Putamen (tissue), 1 donor: ENCODE data around the gene FAM3A.
"Not testable (repeated sequence)": the region's sequence is repeated elsewhere in the genome, so short reads cannot be mapped to it uniquely, and the experiment has no call there.

Experiments used
- DNase-seq: peaks from one replicate; pipeline ENCODE4 v3.0.0-alpha.2; 2016; ENCODE audit warnings: low spot score

Gene FAM3A

DNA sequence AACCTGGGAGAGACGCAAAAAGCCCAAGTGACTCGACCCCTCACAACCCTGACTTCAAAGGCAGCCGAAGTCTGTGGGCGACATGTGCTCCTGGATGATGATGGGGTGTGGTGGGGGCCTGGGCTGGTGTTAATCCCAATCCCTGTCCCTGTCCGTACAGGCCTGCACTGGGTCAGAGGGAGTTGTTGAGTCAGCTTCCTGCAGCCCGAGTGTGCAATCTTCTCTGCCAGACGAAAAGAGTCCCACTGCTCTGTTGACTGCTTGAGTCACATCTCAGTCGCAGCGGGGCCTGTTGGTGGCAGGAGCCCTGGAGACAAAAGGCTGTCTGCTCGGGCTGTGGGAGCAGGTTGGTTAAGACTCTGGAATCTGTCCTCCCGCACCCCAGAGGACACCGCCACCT, 10.3 kb downstream of the FAM3A start:
- no peak for DNase-seq

DNA sequence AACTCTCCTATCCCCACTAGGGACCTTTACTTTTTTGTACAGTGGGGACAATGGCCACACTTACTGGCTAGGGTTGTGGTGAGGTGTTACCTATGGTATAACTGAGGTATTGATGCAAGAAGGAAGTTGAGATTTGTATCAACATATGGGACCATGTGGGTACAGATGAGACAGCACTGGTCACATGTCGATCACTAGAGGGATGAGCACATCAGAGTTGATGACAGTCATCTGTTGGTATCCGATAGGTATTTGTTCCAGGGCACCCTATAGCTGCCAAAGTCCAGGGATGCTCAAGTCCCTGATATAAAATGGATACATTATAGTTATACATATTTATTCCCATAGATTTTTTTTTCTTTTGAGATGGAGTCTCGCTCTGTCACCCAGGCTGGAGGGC, 13.0 kb downstream of the FAM3A start:
- DNase-seq = no peak

DNA sequence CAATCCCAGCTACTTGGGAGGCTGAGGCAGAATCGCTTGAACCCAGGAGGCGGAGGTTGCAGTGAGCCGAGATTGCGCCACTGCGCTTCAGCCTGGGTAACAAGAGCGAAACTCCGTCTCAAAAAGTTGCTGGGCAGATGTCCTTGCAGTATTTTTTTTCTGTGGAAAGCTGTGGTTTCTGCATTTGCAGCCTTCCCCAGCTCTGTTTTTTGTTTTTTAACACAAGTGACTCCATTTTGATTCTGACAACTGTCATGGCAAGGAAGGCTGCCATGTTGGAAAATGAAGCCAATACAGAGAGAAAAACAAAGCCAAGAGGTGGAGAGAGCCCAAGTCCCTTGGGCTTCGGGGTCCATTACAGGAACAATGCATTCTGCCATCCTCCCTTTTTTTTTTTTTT, 13.9 kb downstream of the FAM3A start:
- DNase-seq = no peak

DNA sequence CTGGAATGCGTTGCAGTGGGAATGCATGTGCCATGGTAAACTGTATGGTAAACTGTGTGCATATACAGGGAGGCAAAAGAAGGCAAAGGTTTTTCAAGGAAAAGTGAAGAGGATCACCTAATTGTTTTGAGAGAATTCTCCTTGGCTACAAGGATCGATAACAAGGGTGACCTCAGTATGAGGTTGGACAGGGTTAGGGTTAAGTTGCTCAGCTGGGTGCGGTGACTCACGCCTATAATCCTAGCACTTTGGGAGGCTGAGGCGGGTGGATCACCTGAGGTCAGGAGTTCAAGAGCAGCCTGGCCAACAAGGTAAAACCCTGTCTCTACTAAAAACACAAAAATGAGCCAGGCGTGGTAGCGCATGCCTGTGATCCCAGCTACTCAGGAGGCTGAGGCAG, 14.6 kb downstream of the FAM3A start:
- DNase-seq = not testable (repeated sequence)

DNA sequence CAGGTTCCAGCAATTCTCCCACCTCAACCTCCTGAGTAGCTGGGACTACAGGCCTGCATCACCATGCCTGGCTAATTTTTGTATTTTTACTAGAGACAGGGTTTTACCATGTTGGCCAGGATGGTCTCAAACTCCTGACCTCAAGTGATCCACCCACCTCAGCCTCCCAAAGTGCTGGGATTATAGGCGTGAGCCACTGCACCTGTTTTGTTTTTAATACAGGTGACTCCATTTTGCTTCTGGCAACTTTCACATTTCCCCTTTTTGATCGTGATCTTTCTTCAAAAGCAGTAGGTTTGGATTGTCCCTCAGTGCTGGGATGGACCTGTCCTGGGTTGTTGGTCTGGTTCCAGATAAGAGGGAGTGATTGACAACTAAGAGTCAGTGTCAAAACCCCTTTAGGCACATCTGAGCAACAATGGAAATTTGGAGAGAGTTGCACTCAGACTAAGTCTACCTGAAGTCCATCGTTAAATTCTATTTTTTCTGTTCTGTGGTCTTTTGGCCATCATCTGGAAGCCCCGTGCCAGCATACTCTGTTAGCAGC, 19.4 kb downstream of the FAM3A start:
- DNase-seq = not testable (repeated sequence)

DNA sequence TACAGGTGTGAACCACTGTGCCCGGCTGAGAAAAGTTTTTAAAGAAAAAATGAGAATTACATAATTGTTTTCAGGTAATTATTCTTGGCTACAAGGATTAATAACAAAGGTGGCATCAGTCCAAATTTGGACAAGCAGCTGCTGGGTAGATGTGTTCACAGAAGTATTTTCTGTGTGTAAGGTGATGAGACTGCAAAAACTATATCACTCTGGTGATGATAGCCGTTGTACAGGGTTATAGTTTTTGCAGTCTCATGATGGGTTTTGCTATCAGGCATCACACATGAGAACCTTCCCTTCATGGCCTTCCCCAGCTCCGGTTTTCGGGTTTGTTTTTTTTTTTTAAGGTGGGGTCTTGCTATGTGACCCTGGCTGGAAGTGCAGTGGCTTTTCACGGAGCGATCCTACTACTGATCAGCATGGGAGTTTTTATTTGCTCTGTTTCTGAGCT, 20.5 kb downstream of the FAM3A start:
- DNase-seq = no peak

DNA sequence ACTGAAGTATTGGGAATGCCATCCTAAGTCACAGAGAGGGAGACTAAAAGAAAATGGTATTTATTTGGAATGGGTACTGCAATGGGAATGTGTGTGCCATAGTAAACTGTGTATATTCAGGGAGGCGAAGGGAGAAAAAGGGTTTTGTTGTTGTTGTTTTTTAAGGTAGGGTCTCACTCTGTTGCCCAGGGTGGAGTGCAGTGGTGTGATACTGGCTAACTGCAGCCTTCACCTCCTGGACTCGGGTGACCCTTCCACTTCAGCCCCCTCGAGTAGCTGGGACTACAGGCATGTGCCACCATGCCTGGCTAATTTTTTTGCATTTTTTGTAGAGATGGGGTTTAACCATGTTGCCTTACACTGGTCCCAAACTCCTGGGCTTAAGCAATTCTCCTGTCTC, 21.3 kb downstream of the FAM3A start:
- no peak for DNase-seq

DNA sequence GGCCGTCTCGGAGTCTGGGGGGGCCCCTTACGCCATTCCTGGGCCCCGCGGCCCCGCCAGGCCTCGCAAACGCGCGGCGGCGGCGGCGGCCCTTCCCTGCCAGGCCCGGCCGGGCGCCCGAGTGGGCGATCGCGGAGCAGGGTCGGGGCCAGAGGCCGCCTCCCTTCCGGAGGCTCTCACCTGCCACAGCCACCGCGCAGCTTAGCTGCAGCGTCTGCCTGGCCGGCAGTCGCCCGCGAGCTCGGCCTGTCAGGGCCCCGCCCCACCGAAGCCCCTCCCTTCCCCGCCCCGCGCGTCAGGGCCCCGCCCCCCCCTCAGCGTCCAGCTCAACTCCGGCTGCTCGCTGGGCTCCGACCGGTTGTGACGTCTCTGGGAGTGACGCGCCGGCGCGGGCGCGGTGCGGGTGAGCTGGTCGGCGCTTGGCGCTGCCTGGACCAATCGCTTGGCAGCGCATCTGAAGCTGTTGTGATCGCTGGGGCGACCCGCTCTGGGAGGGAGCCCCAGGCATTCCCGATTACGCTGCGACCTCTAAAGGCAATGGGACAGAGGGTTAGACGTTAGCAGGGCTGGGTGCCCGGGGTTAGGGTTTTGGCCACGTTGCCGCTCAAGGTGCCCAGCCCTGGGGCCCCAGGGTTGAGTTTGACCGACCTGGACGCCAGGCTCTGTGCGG, 25.5 kb downstream of the FAM3A start, which contains the start of gene SLC10A3:
Gene SLC10A3 (minus strand): TSS at position 216 of the 670 bp plus-strand sequence. CDS start 1,689 bp downstream, outside the sequence.
- DNase-seq = peak; percentile 95

DNA sequence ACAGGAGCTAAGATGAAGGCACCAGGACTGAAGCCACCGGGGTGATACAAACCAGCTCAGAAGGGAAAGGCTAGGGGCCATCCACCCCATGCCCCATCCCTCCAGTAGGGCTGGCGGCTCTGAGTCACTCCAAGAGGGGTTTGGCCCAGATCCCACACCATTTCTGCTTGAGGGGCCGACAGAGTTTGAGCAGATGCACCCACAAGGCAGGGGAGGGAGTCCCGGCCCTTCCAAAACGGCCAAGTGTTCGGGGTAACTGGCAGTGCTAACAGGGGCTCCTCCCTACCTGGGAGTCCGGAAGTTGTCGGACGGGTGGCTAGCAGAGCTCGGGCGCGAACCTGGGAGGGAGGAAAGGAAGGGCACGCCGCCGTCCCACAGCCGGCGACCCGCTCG, 26.0 kb downstream of the FAM3A start:
- no peak for DNase-seq

DNA sequence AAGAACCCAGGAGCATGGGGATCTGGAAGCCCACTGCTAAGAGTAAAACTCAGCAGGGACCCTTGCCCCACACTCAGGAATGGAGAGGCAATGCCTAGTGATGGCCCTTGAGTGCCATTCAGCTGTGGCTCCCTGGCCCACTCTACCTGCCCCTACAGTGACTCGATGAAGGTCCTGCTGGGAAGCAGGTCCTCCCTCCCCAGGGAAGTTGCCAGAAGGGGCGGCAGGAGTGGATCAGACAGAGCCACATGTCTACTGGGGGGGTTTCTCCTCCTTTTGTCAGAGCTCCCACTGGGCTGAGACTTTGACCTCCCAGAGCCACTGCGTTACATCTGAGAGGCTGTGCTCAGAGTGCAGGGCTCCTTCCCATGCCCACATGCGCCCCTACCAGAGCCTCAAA, 26.9 kb downstream of the FAM3A start:
- DNase-seq = no peak

DNA sequence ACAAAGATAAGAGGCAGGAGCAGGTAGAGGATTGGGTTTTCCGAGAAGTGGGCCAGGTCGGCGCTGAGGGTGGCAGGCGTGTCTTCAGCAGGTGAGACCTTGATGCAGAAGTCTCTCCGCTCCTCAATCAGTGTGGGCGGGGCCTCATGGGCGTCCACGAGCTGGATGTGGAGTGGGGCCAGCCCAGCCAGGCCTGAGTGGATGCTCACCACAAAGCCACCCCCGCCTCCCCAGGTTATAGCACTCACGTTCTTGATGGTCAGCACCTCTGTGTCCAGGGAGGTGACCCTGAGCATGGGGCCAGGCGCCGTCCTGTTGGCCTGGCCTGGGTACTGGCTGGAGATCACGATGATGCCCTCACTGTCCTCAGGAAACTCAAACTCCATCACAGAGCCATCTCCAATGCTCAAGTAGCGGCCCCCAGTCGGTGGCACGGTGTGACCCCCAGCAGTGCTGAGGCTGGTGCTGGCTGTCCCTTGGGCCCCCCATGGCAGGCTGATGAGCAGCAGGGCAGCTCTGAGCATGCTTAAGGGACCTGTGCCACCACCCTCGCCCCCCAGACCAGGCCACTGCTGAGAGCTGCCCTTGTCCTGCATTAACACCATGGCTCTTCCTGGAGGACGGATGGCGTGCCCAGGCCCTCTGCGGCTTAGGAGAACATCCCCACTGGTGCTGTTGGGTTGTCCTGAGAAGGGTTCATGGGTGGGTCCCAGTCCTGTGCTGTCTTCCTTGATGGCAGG, 27.5 kb downstream of the FAM3A start:
- DNase-seq = no peak

DNA sequence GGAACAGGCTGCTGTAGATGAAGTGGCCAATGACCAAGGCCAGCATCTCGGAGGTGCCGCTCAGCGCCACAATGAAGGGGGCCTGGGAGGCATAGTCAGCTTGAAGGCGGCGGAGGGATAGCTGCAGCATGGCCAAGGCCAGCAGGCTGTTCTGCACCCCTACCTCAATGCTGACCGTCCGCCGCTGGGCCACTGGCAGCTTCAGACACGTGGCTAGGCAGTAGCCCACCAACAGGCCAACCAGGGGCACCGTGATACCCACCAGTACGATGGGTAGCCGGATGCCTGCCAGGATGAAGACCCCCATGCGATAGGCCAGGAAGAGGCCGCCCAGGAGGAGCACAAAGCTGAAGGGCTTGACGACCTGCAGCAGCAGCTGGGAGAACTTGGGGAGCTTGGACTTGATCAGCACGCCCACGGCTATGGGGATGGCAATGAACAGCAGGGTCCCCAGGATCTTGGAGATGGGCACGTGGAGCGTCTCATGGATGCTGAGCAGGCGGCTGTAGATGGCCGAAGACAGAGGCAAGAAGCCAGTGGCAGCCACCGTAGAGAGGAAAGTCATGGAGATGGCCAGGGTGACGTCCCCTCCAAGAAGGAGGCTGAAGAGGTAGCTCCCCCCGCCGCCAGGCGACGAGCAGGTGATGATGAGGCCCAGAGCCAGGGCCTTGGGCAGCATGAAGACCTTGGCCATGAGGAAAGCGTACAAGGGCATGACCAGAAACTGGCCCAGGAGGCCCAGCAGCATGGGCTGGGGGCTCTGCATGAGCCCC, 28.3 kb downstream of the FAM3A start:
- DNase-seq = no peak

DNA sequence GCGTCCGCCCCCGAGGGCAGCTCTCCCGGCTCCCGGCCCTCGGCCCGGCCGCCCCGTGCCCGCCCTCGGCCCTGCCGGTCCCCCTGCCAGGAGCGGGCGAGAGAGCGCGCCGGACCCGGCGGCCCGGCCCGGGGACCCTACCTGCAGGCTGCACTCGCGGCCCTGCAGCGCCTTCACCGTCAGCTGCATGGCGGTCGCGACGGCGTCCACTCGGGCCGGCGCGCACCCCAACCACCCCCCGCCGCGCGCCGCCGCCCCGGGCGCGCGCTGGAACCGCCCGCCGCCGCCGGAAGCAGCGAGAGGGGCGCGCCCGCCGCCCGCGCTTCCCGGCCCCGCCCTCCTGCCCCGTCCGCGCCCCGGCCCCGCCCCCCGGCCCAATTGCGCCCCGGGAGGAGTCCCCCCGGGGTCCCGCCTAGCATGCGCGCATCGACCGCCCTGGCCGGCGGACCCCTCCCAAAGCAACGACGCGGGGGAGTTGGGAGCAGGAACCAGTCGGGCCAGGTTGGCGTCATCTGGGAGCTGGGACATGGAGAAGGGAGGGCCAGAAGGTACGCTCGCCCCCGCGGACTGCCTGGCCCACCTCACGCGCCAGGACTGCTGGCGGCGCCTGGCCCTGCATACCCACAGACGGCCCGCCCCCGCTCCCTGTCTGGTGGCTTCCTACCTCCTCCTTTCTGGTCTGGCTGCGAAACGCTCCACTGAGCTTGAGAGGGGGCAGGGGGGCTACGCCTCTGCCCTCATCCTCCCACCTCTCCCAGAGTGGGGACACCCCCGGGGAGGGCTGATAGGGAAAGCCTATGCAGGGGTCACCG, 29.4 kb downstream of the FAM3A start, which contains the start of gene UBL4A:
Gene UBL4A (minus strand): TSS at position 220 of the 812 bp plus-strand sequence. CDS start 31 bp downstream, at position 189.
- peak; percentile 44 for DNase-seq

DNA sequence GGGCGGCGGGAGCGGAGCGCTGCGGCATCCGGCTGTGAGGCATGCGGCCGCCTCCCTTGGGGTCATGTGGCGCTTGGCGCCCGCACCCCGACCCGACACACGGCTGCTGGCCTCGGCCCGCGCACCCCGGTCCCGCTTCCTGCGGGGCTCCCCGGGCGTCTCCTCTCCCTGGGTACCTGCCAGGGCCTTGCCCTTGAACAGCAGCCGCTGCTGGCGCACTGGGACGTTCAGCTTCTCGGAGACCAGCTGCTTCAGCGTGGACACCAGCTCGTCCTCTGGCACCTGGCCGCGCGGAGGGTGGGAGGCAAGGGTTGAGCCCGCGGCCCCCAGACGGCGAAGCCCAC, 30.0 kb downstream of the FAM3A start:
- DNase-seq = no peak

DNA sequence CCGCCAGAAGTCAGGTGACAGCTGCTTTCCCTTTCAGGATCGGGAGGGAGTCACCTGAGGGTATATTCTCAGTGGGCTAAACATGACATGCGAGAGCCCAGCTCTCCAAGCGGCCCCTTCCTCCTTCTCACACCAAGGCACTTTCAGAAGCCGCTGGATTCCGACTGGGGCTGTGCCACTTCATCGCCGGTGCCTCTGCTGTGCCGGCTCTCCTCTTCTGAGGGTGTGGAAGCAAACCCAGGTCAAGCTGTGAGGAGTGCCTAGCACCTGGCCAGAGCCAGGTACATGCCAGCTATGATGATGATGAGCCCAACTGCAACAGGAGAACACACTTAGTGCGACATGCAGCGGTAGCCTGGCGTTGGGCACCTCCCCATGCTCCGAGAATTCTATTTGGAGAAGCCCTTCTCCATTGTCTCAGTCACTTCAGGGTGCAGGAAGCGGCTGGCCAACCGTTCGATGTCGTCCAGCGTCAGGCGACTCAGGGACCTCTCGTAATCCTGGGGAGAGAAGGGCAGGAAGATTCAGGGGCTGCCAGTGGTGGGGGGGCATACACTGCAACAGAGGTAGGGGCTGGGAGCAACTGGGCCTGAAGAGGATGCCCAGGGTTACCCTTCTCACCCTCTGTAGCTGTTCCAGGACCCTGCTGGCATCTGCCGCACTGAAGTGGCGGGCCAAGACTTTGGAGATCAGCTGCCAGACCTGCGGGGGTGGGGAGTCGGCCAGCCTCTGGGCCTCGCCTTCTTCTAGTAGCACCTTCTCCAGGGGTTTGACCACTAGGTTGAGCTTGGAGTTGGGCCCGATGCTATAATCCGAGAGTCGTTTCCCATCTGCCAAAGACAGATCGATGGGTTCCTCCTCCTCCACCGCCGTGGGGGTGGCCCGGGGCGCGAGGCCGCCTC, 30.6 kb downstream of the FAM3A start:
- no peak for DNase-seq

DNA sequence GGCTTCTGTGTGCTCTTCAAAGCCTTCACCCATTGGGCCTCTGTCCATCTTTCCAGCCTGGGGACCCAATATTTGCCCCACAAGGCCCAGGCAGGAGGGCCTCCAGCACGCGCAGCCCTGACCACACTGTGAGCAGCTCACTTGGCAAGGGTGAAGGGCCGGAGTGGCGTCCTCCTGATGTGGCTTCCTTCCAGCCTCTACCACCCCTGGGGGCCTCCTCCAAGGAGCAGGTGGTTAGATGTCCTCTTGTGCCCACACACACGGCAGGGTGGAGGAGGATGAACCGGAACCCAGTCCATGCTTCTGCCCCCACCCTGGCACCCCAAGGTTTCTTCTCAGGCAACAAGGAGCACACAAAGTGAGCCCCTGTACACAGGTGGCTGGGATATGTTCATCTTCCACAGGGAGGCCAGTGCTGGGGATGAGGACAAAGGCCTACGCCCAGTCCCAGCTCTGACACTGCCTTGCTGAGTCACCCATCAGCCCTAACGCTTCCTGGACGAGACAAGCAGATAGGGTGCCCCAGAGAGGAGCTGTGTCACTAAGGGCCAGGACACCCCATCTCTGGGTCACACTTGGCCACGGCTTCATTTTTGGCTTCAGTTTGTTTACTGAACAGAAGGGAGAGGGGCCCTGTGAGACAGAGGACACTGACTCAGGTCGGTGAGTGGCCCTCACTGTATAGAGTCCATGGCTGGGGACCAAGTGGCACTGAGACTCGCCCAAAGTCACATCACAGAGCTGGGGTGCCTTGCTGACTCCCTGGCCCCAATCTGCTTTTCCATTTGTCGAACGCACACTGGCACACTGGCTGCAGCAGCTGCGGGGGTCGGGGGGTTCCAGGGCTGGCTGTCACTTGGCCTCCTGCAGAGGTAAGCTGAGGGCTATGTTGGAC, 31.5 kb downstream of the FAM3A start:
- no peak for DNase-seq

DNA sequence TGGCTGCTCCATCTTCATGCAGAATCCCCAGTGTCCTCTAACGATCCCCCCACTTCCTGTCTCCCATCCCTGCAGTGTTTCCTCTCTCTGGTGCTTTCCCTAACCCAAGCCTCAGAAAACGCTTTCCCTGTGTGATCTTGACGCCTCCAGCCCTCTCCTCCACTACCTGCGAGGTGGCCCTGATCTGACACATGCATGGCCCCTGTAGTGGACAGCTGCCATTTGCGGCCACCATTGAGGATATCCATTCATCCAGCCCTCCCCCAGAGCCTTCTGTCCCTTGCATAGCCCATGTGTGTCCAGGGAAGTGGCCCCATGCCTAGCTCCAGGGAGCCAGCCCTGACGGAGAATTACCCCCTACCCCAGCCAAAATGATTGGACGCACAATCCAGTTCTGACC, 32.7 kb downstream of the FAM3A start:
- no peak for DNase-seq

DNA sequence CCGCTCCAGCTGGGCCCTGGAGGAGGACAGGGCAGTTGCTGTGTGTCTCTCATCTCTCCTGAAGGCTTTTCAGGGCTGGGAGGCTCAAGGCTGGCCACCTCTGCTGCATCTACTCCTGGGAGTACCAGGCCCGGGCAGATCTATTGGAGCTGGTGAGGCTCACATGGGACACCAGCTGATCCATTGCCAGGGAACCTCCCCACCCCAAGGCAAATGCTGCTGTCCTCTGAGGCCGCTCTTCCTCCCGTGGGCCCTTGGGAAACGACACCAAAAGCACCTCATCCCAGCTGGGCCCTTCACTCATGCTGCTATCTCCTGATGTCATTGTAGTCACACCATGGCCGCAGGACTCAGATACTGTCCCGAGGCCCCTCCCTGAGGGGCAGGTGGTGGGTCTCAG, 33.2 kb downstream of the FAM3A start:
- DNase-seq = no peak

DNA sequence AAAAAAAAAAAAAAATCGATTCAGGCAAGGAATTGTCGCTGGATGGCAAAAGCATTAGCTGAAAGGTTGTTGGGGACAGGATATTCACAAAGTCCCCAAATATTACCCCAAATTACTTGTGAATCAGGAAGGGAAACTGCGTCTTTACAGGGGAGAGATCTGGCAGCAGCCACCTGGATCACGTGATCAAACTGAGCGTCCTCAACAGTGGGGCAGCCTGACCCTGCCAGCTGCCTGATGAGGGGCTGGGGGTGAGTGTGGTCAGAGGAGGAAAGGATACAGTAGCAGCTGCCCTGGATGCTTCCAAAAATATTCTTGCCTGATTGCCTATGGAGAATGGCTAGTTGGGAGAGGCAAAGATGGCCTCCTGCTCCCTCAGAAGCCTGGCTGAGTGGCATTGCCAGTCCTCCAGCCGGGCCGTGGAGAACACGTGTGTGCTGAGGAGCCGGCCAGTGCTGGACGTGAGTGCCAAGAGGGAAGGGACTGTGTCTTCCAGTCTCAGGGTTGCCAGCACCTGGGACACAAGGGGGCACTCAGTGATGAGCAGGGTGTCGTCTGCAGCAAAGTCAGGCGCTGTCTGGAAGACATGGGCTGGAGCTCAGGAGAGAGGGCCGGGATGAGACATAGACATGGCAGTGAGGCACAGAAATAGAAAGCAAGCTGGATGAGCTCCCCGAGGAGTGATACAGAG, 34.0 kb downstream of the FAM3A start:
- no peak for DNase-seq
